HepG2 (cell line): Measurements from ENCODE around the gene HMGN4. TPM values are rescaled to one million over a fixed set of nuclear protein-coding genes. Genes with fewer than 3 reads are reported as not detected.

Source experiments
- AHR ChIP-seq: IDR thresholded peaks from 2 replicates; pipeline ENCODE4 v1.6.1; 2018; ENCODE audit warnings: missing genetic modification reagents, missing compliant biosample characterization
- ATF1 ChIP-seq: IDR thresholded peaks from 2 replicates; pipeline ENCODE4 v1.6.1; 2016; ENCODE audit warnings: mild to moderate bottlenecking, control low read depth
- CREB1 ChIP-seq, 2 experiments: fragments of 450-650 bp in 1 of 2; IDR thresholded peaks; 2 replicates each; pipeline ENCODE4 v1.6.1; 2016 to 2017; ENCODE audit warnings: control low read depth in 1 of 2, mild to moderate bottlenecking in 1 of 2, missing compliant biosample characterization in 1 of 2, missing genetic modification characterization in 1 of 2
- HOXA3 ChIP-seq: sonication (generic); formaldehyde crosslinking; IDR thresholded peaks from 2 replicates; pipeline ENCODE4 v1.5.0; 2020; ENCODE audit warnings: missing genetic modification reagents
- IRX3 ChIP-seq: sonication (generic); formaldehyde crosslinking; IDR thresholded peaks from 2 replicates; pipeline ENCODE4 v1.8.1; 2023; ENCODE audit warnings: mild to moderate bottlenecking, low read depth, missing genetic modification reagents, borderline replicate concordance
- KLF12 ChIP-seq: sonication (generic); formaldehyde crosslinking; IDR thresholded peaks from 2 replicates; pipeline ENCODE4 v1.4.0; 2020; ENCODE audit warnings: missing genetic modification reagents, borderline replicate concordance
- KLF15 ChIP-seq: sonication (generic); formaldehyde crosslinking; IDR thresholded peaks from 2 replicates; pipeline ENCODE4 v1.8.1; 2023; ENCODE audit warnings: borderline replicate concordance, mild to moderate bottlenecking, inconsistent platforms, missing genetic modification reagents, mixed read lengths
- MAFF ChIP-seq: IDR thresholded peaks from 2 replicates; pipeline ENCODE4 v1.6.1; 2011; ENCODE audit warnings: low read depth, low read length, improper control_type of control experiment
- MAFK ChIP-seq, 2 experiments: IDR thresholded peaks in 1 of 2; conservative IDR thresholded peaks in 1 of 2; 2 replicates each; pipeline ENCODE4 v1.6.1; 2011; ENCODE audit warnings: improper control_type of control experiment in 2 of 2, low read length in 2 of 2
- MED13 ChIP-seq: sonication (generic); formaldehyde crosslinking; IDR thresholded peaks from 2 replicates; pipeline ENCODE4 v1.5.0; 2020; ENCODE audit warnings: missing genetic modification reagents
- TAF1 ChIP-seq: sonication (generic); formaldehyde crosslinking; IDR thresholded peaks from 2 replicates; pipeline ENCODE4 v1.4.0; 2020; ENCODE audit warnings: missing genetic modification reagents
- TMF1 ChIP-seq: sonication (generic); formaldehyde crosslinking; IDR thresholded peaks from 2 replicates; pipeline ENCODE4 v1.8.1; 2022; ENCODE audit warnings: low read depth, missing genetic modification reagents
- ZNF224 ChIP-seq: sonication (generic); formaldehyde crosslinking; IDR thresholded peaks from 2 replicates; pipeline ENCODE4 v1.5.0; 2020; ENCODE audit warnings: mild to moderate bottlenecking, missing genetic modification reagents
- ZNF556 ChIP-seq: sonication (generic); formaldehyde crosslinking; IDR thresholded peaks from 2 replicates; pipeline ENCODE4 v1.4.0; 2020; ENCODE audit warnings: mild to moderate bottlenecking, missing genetic modification reagents, borderline replicate concordance
- ZNF607 ChIP-seq: sonication (generic); formaldehyde crosslinking; IDR thresholded peaks from 2 replicates; pipeline ENCODE4 v1.5.1; 2020; ENCODE audit warnings: missing genetic modification reagents, mild to moderate bottlenecking, borderline replicate concordance
- ZNF7 ChIP-seq: IDR thresholded peaks from 2 replicates; pipeline ENCODE4 v1.6.1; 2016; ENCODE audit warnings: missing biosample characterization, missing genetic modification reagents
- ZSCAN31 ChIP-seq: sonication (generic); formaldehyde crosslinking; IDR thresholded peaks from 2 replicates; pipeline ENCODE4 v1.5.0; 2020; ENCODE audit warnings: low read depth, mild to moderate bottlenecking, missing genetic modification reagents
- polyA plus RNA-seq, 8 experiments: library from polyadenylated mRNA; depleted of rRNA in 3 of 8; stranded (reverse) in 7 of 8; unstranded in 1 of 8; fragments of >200 nt; fragmentation: Illumina TruSeq in 4 of 8; extraction: Trizol in 4 of 8; gene quantifications; 2 replicates each; pipeline versions ENCODE4 v1.2.1 to v1.2.3, GENCODE V29; 2011 to 2016; ENCODE audit warnings: low read depth in 4 of 8, missing spikeins in 1 of 8, mixed read lengths in 1 of 8; ENCODE audit not compliant: insufficient read depth in 1 of 8
- total RNA-seq, 5 experiments: library from RNA; depleted of rRNA; stranded (reverse); fragments of >200 nt; fragmentation: Illumina TruSeq; extraction: Trizol; gene quantifications; 2 replicates each; pipeline ENCODE4 v1.2.3, GENCODE V29; 2016; ENCODE audit warnings: low read depth in 1 of 5
- TF ChIP-seq, protein P1 (sequence below): sonication (generic); formaldehyde crosslinking; IDR thresholded peaks from 2 replicates; pipeline ENCODE4 v1.4.0; 2020; ENCODE audit warnings: missing genetic modification reagents
- TF ChIP-seq, protein P2 (sequence below): sonication (generic); formaldehyde crosslinking; IDR thresholded peaks from 2 replicates; pipeline ENCODE4 v1.5.1; 2020; ENCODE audit warnings: missing genetic modification reagents, mild to moderate bottlenecking, borderline replicate concordance
- TF ChIP-seq, protein P3 (sequence below): sonication (generic); formaldehyde crosslinking; IDR thresholded peaks from 2 replicates; pipeline ENCODE4 v1.9.0; 2021; ENCODE audit warnings: missing genetic modification reagents, mild to moderate bottlenecking, borderline replicate concordance
- TF ChIP-seq, protein P4 (sequence below): sonication (generic); formaldehyde crosslinking; IDR thresholded peaks from 2 replicates; pipeline ENCODE4 v1.8.1; 2023; ENCODE audit warnings: mild to moderate bottlenecking, missing genetic modification reagents, borderline replicate concordance
- TF ChIP-seq, protein P5 (sequence below): sonication (generic); formaldehyde crosslinking; IDR thresholded peaks from 2 replicates; pipeline ENCODE4 v1.8.0; 2022; ENCODE audit warnings: mild to moderate bottlenecking, missing genetic modification reagents, borderline replicate concordance

HMGN4 gene
- total and polyA plus RNA-seq, 2 of the 13 experiments (the other 11 are each of a cell fraction or from before 2014, with no cell fraction given) = 39.9 to 52.1 TPM

DNA sequence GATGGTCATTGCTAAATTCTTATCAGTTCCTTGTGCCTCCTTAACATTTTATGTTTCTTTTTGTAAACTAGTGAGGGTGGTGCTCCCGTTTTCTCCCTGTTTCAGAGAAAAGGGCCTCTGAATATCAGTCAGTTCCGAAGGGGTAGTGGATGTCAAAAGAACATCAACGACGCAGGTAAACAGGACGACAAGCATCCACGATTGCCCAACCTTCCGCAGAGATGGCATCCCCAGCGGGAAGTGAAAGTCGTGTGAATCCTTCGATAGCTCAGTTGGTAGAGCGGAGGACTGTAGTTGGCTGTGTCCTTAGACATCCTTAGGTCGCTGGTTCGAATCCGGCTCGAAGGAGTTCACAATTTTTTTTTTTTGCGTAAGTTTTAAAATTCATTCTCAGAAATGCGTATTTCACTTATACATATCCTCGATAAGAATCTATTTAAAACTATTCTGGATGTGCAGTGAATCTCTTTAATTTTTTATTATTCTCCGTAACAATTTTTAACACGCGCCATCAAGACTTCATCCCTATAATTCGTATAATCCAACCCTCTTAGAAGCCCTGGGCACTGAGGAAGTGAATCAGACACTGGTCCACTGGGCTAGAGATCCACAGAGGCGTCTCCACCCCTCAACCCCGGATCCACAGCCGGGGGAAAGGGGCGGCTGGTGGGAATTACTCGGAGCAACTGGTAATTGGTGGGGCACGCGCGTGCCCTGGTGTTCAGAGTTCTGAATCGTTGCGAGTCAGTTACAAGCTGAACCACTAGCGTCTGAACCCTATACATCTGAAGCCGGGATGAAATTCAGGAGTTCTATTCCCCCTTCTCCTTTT lies 30.7 kb downstream of the HMGN4 start (continued):
- TF ChIP-seq, protein P1, sequence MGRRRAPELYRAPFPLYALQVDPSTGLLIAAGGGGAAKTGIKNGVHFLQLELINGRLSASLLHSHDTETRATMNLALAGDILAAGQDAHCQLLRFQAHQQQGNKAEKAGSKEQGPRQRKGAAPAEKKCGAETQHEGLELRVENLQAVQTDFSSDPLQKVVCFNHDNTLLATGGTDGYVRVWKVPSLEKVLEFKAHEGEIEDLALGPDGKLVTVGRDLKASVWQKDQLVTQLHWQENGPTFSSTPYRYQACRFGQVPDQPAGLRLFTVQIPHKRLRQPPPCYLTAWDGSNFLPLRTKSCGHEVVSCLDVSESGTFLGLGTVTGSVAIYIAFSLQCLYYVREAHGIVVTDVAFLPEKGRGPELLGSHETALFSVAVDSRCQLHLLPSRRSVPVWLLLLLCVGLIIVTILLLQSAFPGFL (CRISPR knock-in tag) = no peak
- TF ChIP-seq TAF1 (CRISPR knock-in tag) (no peak), HOXA3 (CRISPR knock-in tag) (peak; percentile 84), ZNF556 (CRISPR knock-in tag) (no peak), CREB1 (IDR thresholded peaks at IDR 0.05) (peak; percentile 68), CREB1 (CRISPR knock-in tag; IDR thresholded peaks at IDR 0.05) (peak; percentile 66), IRX3 (CRISPR knock-in tag) (no peak), ZSCAN31 (CRISPR knock-in tag) (peak; percentile 48; the same call in 1 of the 2 replicates), AHR (peak; percentile 89; the same call in 1 of the 2 replicates), KLF15 (CRISPR knock-in tag) (0 out of 2 replicates have a peak, but pooled peaks have one; percentile 48), MAFF (no peak), ZNF224 (CRISPR knock-in tag) (peak; percentile 86), KLF12 (CRISPR knock-in tag) (no peak), TMF1 (CRISPR knock-in tag) (no peak), ZNF7 (CRISPR knock-in tag) (no peak; the same call in 1 of the 2 replicates), ATF1 (CRISPR knock-in tag) (no peak), MED13 (CRISPR knock-in tag) (peak; percentile 36; the same call in 1 of the 2 replicates), MAFK (conservative IDR thresholded peaks at IDR 0.05 in 1 of 2, IDR thresholded peaks at IDR 0.05 in 1 of 2; ENCODE audit: low read length in 2 of 2) (no peak), ZNF607 (CRISPR knock-in tag) (no peak; the same call in 1 of the 2 replicates)
- TF ChIP-seq, protein P2, sequence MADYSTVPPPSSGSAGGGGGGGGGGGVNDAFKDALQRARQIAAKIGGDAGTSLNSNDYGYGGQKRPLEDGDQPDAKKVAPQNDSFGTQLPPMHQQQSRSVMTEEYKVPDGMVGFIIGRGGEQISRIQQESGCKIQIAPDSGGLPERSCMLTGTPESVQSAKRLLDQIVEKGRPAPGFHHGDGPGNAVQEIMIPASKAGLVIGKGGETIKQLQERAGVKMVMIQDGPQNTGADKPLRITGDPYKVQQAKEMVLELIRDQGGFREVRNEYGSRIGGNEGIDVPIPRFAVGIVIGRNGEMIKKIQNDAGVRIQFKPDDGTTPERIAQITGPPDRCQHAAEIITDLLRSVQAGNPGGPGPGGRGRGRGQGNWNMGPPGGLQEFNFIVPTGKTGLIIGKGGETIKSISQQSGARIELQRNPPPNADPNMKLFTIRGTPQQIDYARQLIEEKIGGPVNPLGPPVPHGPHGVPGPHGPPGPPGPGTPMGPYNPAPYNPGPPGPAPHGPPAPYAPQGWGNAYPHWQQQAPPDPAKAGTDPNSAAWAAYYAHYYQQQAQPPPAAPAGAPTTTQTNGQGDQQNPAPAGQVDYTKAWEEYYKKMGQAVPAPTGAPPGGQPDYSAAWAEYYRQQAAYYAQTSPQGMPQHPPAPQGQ (CRISPR knock-in tag) = 0 out of 2 replicates have a peak, but pooled peaks have one; percentile 31
- TF ChIP-seq, protein P3, sequence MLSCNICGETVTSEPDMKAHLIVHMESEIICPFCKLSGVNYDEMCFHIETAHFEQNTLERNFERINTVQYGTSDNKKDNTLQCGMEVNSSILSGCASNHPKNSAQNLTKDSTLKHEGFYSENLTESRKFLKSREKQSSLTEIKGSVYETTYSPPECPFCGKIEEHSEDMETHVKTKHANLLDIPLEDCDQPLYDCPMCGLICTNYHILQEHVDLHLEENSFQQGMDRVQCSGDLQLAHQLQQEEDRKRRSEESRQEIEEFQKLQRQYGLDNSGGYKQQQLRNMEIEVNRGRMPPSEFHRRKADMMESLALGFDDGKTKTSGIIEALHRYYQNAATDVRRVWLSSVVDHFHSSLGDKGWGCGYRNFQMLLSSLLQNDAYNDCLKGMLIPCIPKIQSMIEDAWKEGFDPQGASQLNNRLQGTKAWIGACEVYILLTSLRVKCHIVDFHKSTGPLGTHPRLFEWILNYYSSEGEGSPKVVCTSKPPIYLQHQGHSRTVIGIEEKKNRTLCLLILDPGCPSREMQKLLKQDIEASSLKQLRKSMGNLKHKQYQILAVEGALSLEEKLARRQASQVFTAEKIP (CRISPR knock-in tag) = no peak
- TF ChIP-seq, protein P4, sequence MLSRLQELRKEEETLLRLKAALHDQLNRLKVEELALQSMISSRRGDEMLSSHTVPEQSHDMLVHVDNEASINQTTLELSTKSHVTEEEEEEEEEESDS (CRISPR knock-in tag) = no peak
- TF ChIP-seq, protein P5, sequence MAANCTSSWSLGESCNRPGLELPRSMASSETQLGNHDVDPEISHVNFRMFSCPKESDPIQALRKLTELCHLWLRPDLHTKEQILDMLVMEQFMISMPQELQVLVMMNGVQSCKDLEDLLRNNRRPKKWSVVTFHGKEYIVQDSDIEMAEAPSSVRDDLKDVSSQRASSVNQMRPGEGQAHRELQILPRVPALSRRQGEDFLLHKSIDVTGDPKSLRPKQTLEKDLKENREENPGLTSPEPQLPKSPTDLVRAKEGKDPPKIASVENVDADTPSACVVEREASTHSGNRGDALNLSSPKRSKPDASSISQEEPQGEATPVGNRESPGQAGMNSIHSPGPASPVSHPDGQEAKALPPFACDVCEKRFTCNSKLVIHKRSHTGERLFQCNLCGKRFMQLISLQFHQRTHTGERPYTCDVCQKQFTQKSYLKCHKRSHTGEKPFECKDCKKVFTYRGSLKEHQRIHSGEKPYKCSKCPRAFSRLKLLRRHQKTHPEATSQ (CRISPR knock-in tag) = no peak
